ENCODE results near the gene GEMIN5.
A peak's percentile ranks its signal among the peaks of the same experiment; 100 is the strongest.
"Not testable (repeated sequence)": the region's sequence is repeated elsewhere in the genome, so short reads cannot be mapped to it uniquely, and the experiment has no call there.

The GEMIN5 gene, protein sequence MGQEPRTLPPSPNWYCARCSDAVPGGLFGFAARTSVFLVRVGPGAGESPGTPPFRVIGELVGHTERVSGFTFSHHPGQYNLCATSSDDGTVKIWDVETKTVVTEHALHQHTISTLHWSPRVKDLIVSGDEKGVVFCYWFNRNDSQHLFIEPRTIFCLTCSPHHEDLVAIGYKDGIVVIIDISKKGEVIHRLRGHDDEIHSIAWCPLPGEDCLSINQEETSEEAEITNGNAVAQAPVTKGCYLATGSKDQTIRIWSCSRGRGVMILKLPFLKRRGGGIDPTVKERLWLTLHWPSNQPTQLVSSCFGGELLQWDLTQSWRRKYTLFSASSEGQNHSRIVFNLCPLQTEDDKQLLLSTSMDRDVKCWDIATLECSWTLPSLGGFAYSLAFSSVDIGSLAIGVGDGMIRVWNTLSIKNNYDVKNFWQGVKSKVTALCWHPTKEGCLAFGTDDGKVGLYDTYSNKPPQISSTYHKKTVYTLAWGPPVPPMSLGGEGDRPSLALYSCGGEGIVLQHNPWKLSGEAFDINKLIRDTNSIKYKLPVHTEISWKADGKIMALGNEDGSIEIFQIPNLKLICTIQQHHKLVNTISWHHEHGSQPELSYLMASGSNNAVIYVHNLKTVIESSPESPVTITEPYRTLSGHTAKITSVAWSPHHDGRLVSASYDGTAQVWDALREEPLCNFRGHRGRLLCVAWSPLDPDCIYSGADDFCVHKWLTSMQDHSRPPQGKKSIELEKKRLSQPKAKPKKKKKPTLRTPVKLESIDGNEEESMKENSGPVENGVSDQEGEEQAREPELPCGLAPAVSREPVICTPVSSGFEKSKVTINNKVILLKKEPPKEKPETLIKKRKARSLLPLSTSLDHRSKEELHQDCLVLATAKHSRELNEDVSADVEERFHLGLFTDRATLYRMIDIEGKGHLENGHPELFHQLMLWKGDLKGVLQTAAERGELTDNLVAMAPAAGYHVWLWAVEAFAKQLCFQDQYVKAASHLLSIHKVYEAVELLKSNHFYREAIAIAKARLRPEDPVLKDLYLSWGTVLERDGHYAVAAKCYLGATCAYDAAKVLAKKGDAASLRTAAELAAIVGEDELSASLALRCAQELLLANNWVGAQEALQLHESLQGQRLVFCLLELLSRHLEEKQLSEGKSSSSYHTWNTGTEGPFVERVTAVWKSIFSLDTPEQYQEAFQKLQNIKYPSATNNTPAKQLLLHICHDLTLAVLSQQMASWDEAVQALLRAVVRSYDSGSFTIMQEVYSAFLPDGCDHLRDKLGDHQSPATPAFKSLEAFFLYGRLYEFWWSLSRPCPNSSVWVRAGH (N-terminal part only)

GRCh38 chr5:154937718-154938466 lies at the start of gene GEMIN5:
GEMIN5 (minus strand) TSS chr5:154938211; CDS start chr5:154938133, 78 bp downstream.
- peak; percentile 81 for DNase-seq

DNA sequence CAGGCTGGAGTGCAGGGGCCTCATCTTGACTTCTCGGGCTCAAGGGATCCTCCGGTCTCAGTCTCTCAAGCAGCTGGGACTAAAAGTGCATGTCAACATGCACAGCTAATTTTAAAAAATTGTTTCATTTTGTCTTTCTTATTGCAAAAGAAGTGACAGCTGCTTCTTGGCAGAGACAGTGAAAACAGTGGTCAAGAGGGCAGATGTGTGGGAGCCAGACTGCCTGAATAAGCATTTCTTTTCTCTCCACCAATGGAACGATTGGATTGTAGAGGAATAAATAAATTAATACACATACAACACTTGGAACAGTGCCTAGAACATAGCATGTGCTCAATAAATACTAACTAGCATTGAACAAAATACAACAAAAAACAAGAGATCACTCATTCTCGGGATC lies 48.1 kb upstream of the GEMIN5 start:
- no peak for DNase-seq

GRCh38 chr5:154984946-154985516 lies 47.0 kb upstream of the GEMIN5 start:
- DNase-seq: no peak

GRCh38 chr5:154978294-154978693 lies 40.3 kb upstream of the GEMIN5 start:
- not testable (repeated sequence) for DNase-seq

GRCh38 chr5:154977409-154977808 lies 39.4 kb upstream of the GEMIN5 start:
- no peak for DNase-seq

DNA sequence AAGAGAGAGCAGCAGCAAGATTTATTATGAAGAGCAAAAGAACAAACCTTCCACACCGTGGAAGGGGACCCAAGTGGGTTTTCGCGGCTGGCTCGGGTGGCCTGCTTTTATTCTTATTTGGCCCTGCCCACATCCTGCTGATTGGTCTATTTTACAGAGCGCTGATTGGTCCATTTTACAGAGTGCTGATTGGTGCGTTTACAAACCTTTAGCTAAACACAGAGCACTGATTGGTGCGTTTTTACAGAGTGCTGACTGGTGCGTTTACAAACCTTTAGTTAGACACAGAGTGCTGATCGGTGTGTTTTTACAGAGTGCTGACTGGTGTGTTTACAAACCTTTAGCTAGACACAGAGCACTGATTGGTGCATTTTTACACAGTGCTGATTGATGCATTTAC lies 38.1 kb upstream of the GEMIN5 start:
- not testable (repeated sequence) for DNase-seq

DNA sequence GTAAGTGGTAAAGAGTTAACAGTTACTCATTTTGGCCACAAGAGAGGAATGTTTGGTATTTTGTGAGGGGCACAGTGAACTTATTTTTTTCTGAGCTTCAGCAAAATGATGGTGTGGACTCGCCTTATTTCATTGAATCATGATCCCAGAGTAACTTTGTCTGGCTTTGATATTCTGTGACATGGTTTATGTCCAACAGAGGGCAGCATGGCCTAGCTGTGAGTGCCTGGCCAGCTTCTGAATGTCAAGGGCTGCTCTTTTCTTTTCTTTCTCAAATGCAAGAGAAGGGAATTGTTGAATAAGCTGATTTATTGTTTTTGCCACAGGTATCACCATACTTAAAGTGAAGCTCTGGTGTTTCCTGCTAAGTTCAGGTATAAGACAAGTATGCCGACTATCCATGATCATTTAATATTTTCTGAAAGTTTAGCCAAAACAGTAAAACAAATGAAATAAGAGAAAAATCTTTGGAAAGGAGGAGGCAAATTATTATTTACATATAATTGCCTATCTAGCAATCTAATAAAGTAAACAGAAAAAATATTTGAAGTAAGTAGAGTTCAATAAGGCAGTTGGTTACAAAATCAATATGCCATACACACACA lies 34.6 kb upstream of the GEMIN5 start:
- DNase-seq: no peak

DNA sequence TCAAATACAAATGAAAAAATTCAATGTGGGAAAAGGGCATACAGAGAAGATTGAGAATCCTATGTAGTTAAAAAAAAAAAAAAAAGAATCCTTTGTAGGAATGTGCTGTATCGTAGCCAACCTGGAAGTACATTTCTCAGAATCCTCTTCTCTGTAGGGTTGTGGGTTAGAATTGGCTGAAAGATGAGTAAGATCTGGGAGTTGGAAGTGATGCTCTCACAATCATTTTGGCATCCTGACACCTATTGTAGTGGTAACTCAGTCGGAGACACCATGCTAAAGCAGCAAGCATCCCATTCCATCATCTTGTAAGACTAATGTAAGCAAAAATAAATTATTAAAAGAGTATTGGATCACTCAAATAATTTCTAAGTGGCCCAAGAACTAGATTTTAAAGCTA lies 33.5 kb upstream of the GEMIN5 start:
- no peak for DNase-seq

- DNase-seq: no peak
Observed at GRCh38 chr5:154970759-154971158, 32.7 kb upstream of the GEMIN5 start.

- no peak for DNase-seq
Observed at GRCh38 chr5:154968953-154969352, 30.9 kb upstream of the GEMIN5 start.

- no peak for DNase-seq
Observed at GRCh38 chr5:154967421-154968024, 29.5 kb upstream of the GEMIN5 start.

DNA sequence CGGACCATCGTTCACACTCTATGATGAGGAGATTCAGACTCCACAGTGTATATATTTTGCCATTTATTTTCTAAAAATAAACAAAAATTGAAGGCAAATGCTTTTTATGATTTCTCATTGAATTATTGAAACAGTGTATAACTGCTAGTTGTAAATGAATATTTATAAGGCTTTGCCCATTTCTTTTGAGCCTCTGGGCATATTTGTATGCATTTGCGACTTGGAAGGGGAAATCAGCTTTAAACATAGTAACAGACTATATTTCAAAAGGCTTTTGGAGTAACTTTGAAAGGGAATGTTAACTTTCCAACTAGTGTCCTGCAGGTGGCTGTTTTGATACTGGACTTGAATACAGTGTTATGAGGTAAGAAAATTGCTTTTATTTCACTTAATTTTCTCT lies 28.9 kb upstream of the GEMIN5 start:
- DNase-seq: no peak

- DNase-seq: no peak
Observed at GRCh38 chr5:154966081-154966841, 28.2 kb upstream of the GEMIN5 start.

- no peak for DNase-seq
Observed at GRCh38 chr5:154962494-154962893, 24.5 kb upstream of the GEMIN5 start.

GRCh38 chr5:154956712-154957111 lies 18.7 kb upstream of the GEMIN5 start:
- no peak for DNase-seq

DNA sequence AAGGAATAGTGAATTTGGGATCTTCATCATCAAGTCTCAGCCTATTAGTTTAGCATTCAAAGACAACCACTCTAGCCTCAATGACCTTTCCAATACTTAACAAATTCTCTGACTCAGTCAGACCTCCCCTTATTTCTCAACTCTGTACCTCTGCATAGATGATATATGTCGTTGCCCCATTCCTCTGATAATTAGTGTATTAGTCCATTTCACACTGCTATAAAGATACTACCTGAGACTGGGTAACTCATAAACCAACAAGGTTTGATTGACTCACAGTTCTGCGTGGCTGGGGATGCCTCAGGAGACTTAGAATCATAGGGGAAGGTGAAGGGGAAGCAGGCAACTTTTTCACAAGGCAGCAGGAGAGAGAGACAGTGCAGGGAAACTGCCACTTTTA lies 11.8 kb upstream of the GEMIN5 start:
- no peak for DNase-seq

DNA sequence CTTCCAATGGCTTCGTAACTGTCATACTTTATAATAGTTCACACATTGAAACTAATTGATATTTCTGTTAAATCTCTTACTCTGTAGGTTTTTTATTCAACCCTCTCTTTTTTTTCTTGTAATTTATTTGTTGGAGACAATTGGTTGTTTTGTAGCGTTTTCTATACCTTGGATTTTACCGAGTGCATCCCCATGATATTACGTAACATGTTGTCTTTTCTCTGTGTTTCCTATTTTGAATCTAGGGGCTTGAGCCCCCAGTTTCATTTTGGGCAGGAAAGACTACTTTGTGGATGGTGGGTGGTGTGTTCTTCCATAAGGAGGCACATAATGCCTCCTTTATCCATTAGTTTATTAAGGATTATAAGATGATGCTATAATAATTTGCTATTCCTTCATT lies 10.3 kb upstream of the GEMIN5 start:
- DNase-seq: no peak

DNA sequence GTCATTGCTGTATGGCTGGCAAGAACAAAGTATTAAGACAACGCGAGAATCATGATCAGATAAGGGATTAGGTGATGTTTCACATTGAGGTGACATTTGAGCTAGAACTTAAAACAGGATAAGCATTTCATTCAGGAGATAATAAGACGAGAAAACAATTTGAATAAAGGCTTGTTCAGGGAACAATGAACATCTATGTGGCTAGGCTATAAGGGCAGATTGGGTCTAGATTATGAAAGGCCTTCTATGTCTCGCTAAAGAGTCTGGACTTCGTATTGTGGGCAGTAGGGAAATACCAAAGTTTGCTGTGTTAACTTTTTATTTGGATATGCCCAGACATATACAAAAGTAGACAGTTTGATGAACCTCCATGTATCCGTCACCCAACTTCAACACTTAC lies 9.8 kb upstream of the GEMIN5 start:
- DNase-seq: no peak

GRCh38 chr5:154945695-154946301 lies 7.8 kb upstream of the GEMIN5 start:
- DNase-seq: no peak

- DNase-seq: no peak
Observed at GRCh38 chr5:154944716-154945115, 6.7 kb upstream of the GEMIN5 start.
